Stimulated activated CD4-positive, alpha-beta T cell treated with anti-CD3 and anti-CD28 coated beads, Interleukin-4, amount 100 ng/mL, for 4 hours (primary cell): ENCODE data around the gene F13B.
"Not testable (repeated sequence)": the region's sequence is repeated elsewhere in the genome, so short reads cannot be mapped to it uniquely, and the experiment has no call there.

Experiments
- DNase-seq, 2 experiments: peaks; one replicate each; pipeline ENCODE4 v3.0.0-alpha.2; 2020

Gene F13B

GRCh38 chr1:197041486-197042353, 25.3 kb downstream of the F13B start:
- no peak for DNase-seq

- DNase-seq, result no peak
Measured at GRCh38 chr1:197036861-197037260, 30.2 kb downstream of the F13B start.

- not testable (repeated sequence) for DNase-seq
Measured at GRCh38 chr1:197034631-197035339, 32.3 kb downstream of the F13B start.

- no peak for DNase-seq
Measured at GRCh38 chr1:197029749-197030148, 37.3 kb downstream of the F13B start.

- no peak for DNase-seq
Measured at GRCh38 chr1:197027359-197027758, 39.7 kb downstream of the F13B start.

GRCh38 chr1:197024460-197024859, 42.6 kb downstream of the F13B start:
- DNase-seq, result no peak

- DNase-seq, result no peak
Measured at GRCh38 chr1:197021716-197022115, 45.3 kb downstream of the F13B start.

- no peak for DNase-seq
Measured at GRCh38 chr1:197017558-197018146, 49.4 kb downstream of the F13B start.

GRCh38 chr1:197016751-197017150, 50.3 kb downstream of the F13B start:
- DNase-seq, result no peak

GRCh38 chr1:197013234-197013633, 53.8 kb downstream of the F13B start:
- DNase-seq, result no peak

- DNase-seq, result no peak
Measured at GRCh38 chr1:197011614-197012013, 55.4 kb downstream of the F13B start.

- DNase-seq, result no peak
Measured at GRCh38 chr1:197008861-197009260, 58.2 kb downstream of the F13B start.

- no peak for DNase-seq
Measured at GRCh38 chr1:197003132-197003531, 63.9 kb downstream of the F13B start.

- no peak for DNase-seq
Measured at GRCh38 chr1:197001828-197002227, 65.2 kb downstream of the F13B start.

- DNase-seq, result no peak
Measured at GRCh38 chr1:196997423-196997822, 69.6 kb downstream of the F13B start.

- DNase-seq, result no peak
Measured at GRCh38 chr1:196993916-196994315, 73.1 kb downstream of the F13B start.

GRCh38 chr1:196991919-196992651, 75.0 kb downstream of the F13B start:
- not testable (repeated sequence) for DNase-seq
